T-helper 1 cell treated with Interleukin-12 subunit alpha and Interleukin-12 subunit beta and Interleukin-4 antibody, amounts not matched to agents 30 ng/mL and 1 ng/mL, for 36 hours (primary cell): ENCODE results near the gene ACBD6. TPM values are rescaled to one million over a fixed set of nuclear protein-coding genes. Genes with fewer than 3 reads are reported as not detected.

Experiments
- intact Hi-C: fragments of 100-400 bp; cut with micrococcal nuclease; formaldehyde crosslinking; loops from one replicate; pipeline ENCODE4 v1.15.1; 2024
- total RNA-seq: library from RNA; stranded (reverse); gene quantifications from 2 replicates; pipeline ENCODE4 v1.2.3, GENCODE V29; 2022

ACBD6 gene
- total RNA-seq, 1 donor from 2014 or later: 41.8 TPM

GRCh38 chr1:180527101-180527669, 24.8 kb upstream of the ACBD6 start:
- intact Hi-C loops: no loop called here

- intact Hi-C loops: no loop called here
Observed at GRCh38 chr1:180525715-180526039, 23.3 kb upstream of the ACBD6 start.

GRCh38 chr1:180524915-180525714, 22.7 kb upstream of the ACBD6 start:
- intact Hi-C loops: no loop called here

GRCh38 chr1:180524160-180524914, 22.0 kb upstream of the ACBD6 start:
- intact Hi-C loops: no loop called here

GRCh38 chr1:180522213-180522515, 19.8 kb upstream of the ACBD6 start:
- intact Hi-C loops: no loop called here

GRCh38 chr1:180521474-180522212, 19.3 kb upstream of the ACBD6 start:
- intact Hi-C loops: no loop called here

- intact Hi-C loops: loop anchor here (5.0 kb wide), 2 partner anchors 257 to 902 kb away; no protein-coding TSS in a partner anchor
Observed at GRCh38 chr1:180519846-180520245, 17.5 kb upstream of the ACBD6 start.

- intact Hi-C loops: loop anchor here (1.0 to 5.0 kb wide), 9 partner anchors 13 to 906 kb away; partner anchors contain the start of gene XPR1
Observed at GRCh38 chr1:180515857-180516388, 13.5 kb upstream of the ACBD6 start.

- intact Hi-C loops: loop anchor here (5.0 kb wide), 2 partner anchors 262 to 907 kb away; no protein-coding TSS in a partner anchor
Observed at GRCh38 chr1:180515364-180515763, 13.0 kb upstream of the ACBD6 start.

- intact Hi-C loops: no loop called here
Observed at GRCh38 chr1:180513531-180513930, 11.2 kb upstream of the ACBD6 start.

GRCh38 chr1:180510882-180511281, 8.5 kb upstream of the ACBD6 start:
- intact Hi-C loops: no loop called here

- intact Hi-C loops: no loop called here
Observed at GRCh38 chr1:180508725-180509097, 6.3 kb upstream of the ACBD6 start.

- intact Hi-C loops: no loop called here
Observed at GRCh38 chr1:180507795-180508724, 5.7 kb upstream of the ACBD6 start.

- intact Hi-C loops: no loop called here
Observed at GRCh38 chr1:180505732-180506335, 3.5 kb upstream of the ACBD6 start.

GRCh38 chr1:180504186-180504585, 1.8 kb upstream of the ACBD6 start:
- intact Hi-C loops: loop anchor here (5.0 kb wide), 6 partner anchors 83 to 1137 kb away; partner anchors contain the start of gene AXDND1

- intact Hi-C loops: loop anchor here (1.0 to 5.0 kb wide), 11 partner anchors 13 to 1136 kb away; partner anchors contain the start of genes AXDND1, CEP350 and TOR1AIP2
Observed at GRCh38 chr1:180503280-180503862, 994 bp upstream of the ACBD6 start.

GRCh38 chr1:180501865-180502360, 464 bp downstream of the ACBD6 start:
- intact Hi-C loops: loop anchor here (1.0 to 5.0 kb wide), 11 partner anchors 19 to 1135 kb away; partner anchors contain the start of genes AXDND1, CEP350 and TOR1AIP2

GRCh38 chr1:180500689-180501088, 1.7 kb downstream of the ACBD6 start:
- intact Hi-C loops: loop anchor here (5.0 kb wide), 6 partner anchors 87 to 1133 kb away; partner anchors contain the start of gene AXDND1

GRCh38 chr1:180498594-180498993, 3.8 kb downstream of the ACBD6 start:
- intact Hi-C loops: no loop called here
